ENCODE data around the gene SLC9C1. TPM values are rescaled to one million over a fixed set of nuclear protein-coding genes. Genes with fewer than 3 reads are reported as not detected.

The SLC9C1 gene
- total RNA-seq, 2 experiments from 2014 or later = not detected

- Mint-ChIP-seq H3K36me3 (ENCODE audit: low read depth) (peaks cover 5% of the 10 kb centered on the region), H3K27me3 (no peaks in the 10 kb centered on the region), H3K27ac (peak overlapping the region; percentile 88), H3K4me1 (ENCODE audit: low read depth) (peaks cover 95% of the 10 kb centered on the region), H3K9me3 (no peaks in the 10 kb centered on the region), H3K4me3 (peak overlapping the region; percentile 89)
- Histone ChIP-seq H3K4me3 (ENCODE audit: low read length) (peak overlapping the region; percentile 60), H3K36me3 (ENCODE audit: insufficient read depth, low read length) (peaks cover 5% of the 10 kb centered on the region), H3K4me1 (ENCODE audit: insufficient read depth, low read length) (peaks cover 76% of the 10 kb centered on the region), H3K27ac (ENCODE audit: low read depth in 1 of 2, low read length in 2 of 2) (peak overlapping the region; percentile 77 to 78), H3K9me3 (ENCODE audit: control insufficient read depth in 1 of 2, insufficient read depth in 1 of 2, low read length in 2 of 2) (no peaks in the 10 kb centered on the region), H3K27me3 (ENCODE audit: control insufficient read depth in 1 of 2, insufficient read depth in 2 of 2, low read length in 2 of 2) (no peaks in the 10 kb centered on the region)
- TF ChIP-seq CTCF (IDR thresholded peaks at IDR 0.05) = no peak
- ChIA-PET POLR2A (interaction anchor here (1.3 to 1.7 kb wide), 3 partner anchors 9 to 429 kb away, joined by 3 to 9 read pairs (median 5); partner anchors contain the start of genes ATG3, CD200 and SLC35A5), CTCF (interaction anchor here (1.6 kb wide), 1 partner anchor 21 kb away, joined by 5 read pairs; no protein-coding TSS in a partner anchor)
- DNase-seq = peak in 2 of 14 experiments; percentile 35 to 45
- intact Hi-C loops (cut with DNase I, micrococcal nuclease) = loop anchor here in 1 of 2 experiments (10.0 kb wide), 1 partner anchor 172 kb away; no protein-coding TSS in a partner anchor
- ATAC-seq (ENCODE audit: poor library complexity) = no peak
Observed at GRCh38 chr3:112132554-112132953, 161.5 kb downstream of the SLC9C1 start.

GRCh38 chr3:112132088-112132487 is 161.9 kb downstream of the SLC9C1 start:
- H3K27ac ChIP-seq (ENCODE audit: low read depth in 1 of 2, low read length in 2 of 2) = peak overlapping the region; percentile 77 to 78
- H3K9me3 Mint-ChIP-seq = no peaks in the 10 kb centered on the region
- H3K9me3 ChIP-seq (ENCODE audit: control insufficient read depth in 1 of 2, insufficient read depth in 1 of 2, low read length in 2 of 2) = no peaks in the 10 kb centered on the region
- peak overlapping the region; percentile 88 for H3K27ac Mint-ChIP-seq
- intact Hi-C loops (cut with DNase I, micrococcal nuclease) = loop anchor here in 1 of 2 experiments (10.0 kb wide), 1 partner anchor 173 kb away; no protein-coding TSS in a partner anchor
- peak overlapping the region; percentile 89 for H3K4me3 Mint-ChIP-seq
- no peak for ATAC-seq (ENCODE audit: poor library complexity)
- no peaks in the 10 kb centered on the region for H3K27me3 ChIP-seq (ENCODE audit: control insufficient read depth in 1 of 2, insufficient read depth in 2 of 2, low read length in 2 of 2)
- no peak for DNase-seq
- ChIA-PET CTCF (interaction anchor here (1.6 kb wide), 1 partner anchor 20 kb away, joined by 5 read pairs; no protein-coding TSS in a partner anchor), POLR2A (interaction anchor here (1.5 to 1.7 kb wide), 2 partner anchors 201 to 430 kb away, joined by 5 to 9 read pairs; partner anchors contain the start of genes ATG3, CD200 and SLC35A5)
- peaks cover 95% of the 10 kb centered on the region for H3K4me1 Mint-ChIP-seq (ENCODE audit: low read depth)
- peaks cover 78% of the 10 kb centered on the region for H3K4me1 ChIP-seq (ENCODE audit: insufficient read depth, low read length)
- peak overlapping the region; percentile 60 for H3K4me3 ChIP-seq (ENCODE audit: low read length)
- TF ChIP-seq CTCF (IDR thresholded peaks at IDR 0.05) = no peak
- H3K36me3 Mint-ChIP-seq (ENCODE audit: low read depth) = peaks cover 5% of the 10 kb centered on the region
- H3K36me3 ChIP-seq (ENCODE audit: insufficient read depth, low read length) = peaks cover 5% of the 10 kb centered on the region
- H3K27me3 Mint-ChIP-seq = no peaks in the 10 kb centered on the region

- no peaks in the 10 kb centered on the region for H3K9me3 Mint-ChIP-seq
- intact Hi-C loops (cut with DNase I, micrococcal nuclease) = loop anchor here in 1 of 2 experiments (10.0 kb wide), 1 partner anchor 174 kb away; no protein-coding TSS in a partner anchor
- no peaks in the 10 kb centered on the region for H3K27me3 Mint-ChIP-seq
- Histone ChIP-seq H3K4me3 (ENCODE audit: low read length) (peak overlapping the region; percentile 60), H3K4me1 (ENCODE audit: insufficient read depth, low read length) (peaks cover 80% of the 10 kb centered on the region), H3K27ac (ENCODE audit: low read depth in 1 of 2, low read length in 2 of 2) (peak overlapping the region; percentile 41 to 92), H3K27me3 (ENCODE audit: control insufficient read depth in 1 of 2, insufficient read depth in 2 of 2, low read length in 2 of 2) (no peaks in the 10 kb centered on the region), H3K9me3 (ENCODE audit: control insufficient read depth in 1 of 2, insufficient read depth in 1 of 2, low read length in 2 of 2) (no peaks in the 10 kb centered on the region), H3K36me3 (ENCODE audit: insufficient read depth, low read length) (peaks cover 5% of the 10 kb centered on the region)
- H3K36me3 Mint-ChIP-seq (ENCODE audit: low read depth) = peaks cover 13% of the 10 kb centered on the region
- H3K4me1 Mint-ChIP-seq (ENCODE audit: low read depth) = peaks cover 95% of the 10 kb centered on the region
- ATAC-seq (ENCODE audit: poor library complexity) (no peak), DNase-seq (no peak)
- CTCF ChIA-PET = interaction anchor here (1.6 kb wide), 1 partner anchor 19 kb away, joined by 5 read pairs; no protein-coding TSS in a partner anchor
- H3K27ac Mint-ChIP-seq = peak overlapping the region; percentile 88
- POLR2A ChIA-PET = interaction anchor here (1.1 kb wide), 1 partner anchor 153 kb away, joined by 4 read pairs; the partner anchor contains the start of gene ABHD10
- peak overlapping the region; percentile 52 for H3K4me3 Mint-ChIP-seq
- no peak for TF ChIP-seq CTCF (IDR thresholded peaks at IDR 0.05)
Observed at GRCh38 chr3:112131111-112131510, 162.9 kb downstream of the SLC9C1 start.
